ENCODE data around the gene NKIRAS2. TPM values are rescaled to one million over a fixed set of nuclear protein-coding genes. Genes with fewer than 3 reads are reported as not detected.
A peak's percentile ranks its signal among the peaks of the same experiment; 100 is the strongest.
"Not testable (repeated sequence)": the region's sequence is repeated elsewhere in the genome, so short reads cannot be mapped to it uniquely, and the experiment has no call there.

The NKIRAS2 gene
- total RNA-seq, 1 experiment from 2014 or later, result 55.0 TPM

- no peak for TF ChIP-seq CTCF (IDR thresholded peaks at IDR 0.05; ENCODE audit: insufficient read depth in 1 of 2, low read depth in 1 of 2, low read length in 1 of 2, severe bottlenecking in 1 of 2, unreplicated experiment in 1 of 2)
- ChIA-PET POLR2A (interaction anchor here (0.9 to 3.5 kb wide), 3 partner anchors 16 to 233 kb away, joined by 3 to 40 read pairs (median 27); partner anchors contain the start of genes CNP and JUP), CTCF (interaction anchor here (0.6 to 1.4 kb wide), 3 partner anchors 16 to 148 kb away, joined by 3 to 17 read pairs (median 6); no protein-coding TSS in a partner anchor)
- Histone ChIP-seq H3K4me1 (peaks cover 22% of the 10 kb centered on the region), H3K36me3 (ENCODE audit: control insufficient read depth, insufficient read depth, low read length) (0 out of 2 replicates have a peak, but pooled peaks cover 6% of the 10 kb centered on the region), H3K27me3 (replicated peaks; ENCODE audit: control insufficient read depth, insufficient read depth, low read length) (no peaks in the 10 kb centered on the region), H3K4me3 (ENCODE audit: low read depth, low read length) (no peak overlapping the region), H3K9me3 (no peaks in the 10 kb centered on the region)
- no peak for DNase-seq
- H3K36me3 Mint-ChIP-seq (ENCODE audit: insufficient read depth, unreplicated experiment), result peaks cover 59% of the 10 kb centered on the region
- H3K4me3 Mint-ChIP-seq (ENCODE audit: unreplicated experiment), result peak overlapping the region; percentile 88
- no TSS peak for BruUV-seq (replicated peaks)
- peaks cover 25% of the 10 kb centered on the region for H3K4me1 Mint-ChIP-seq (ENCODE audit: low read depth, unreplicated experiment)
- no peaks in the 10 kb centered on the region for H3K27me3 Mint-ChIP-seq (ENCODE audit: insufficient read depth, unreplicated experiment)
- H3K9me3 Mint-ChIP-seq (ENCODE audit: unreplicated experiment), result no peaks in the 10 kb centered on the region
- intact Hi-C loops (cut with micrococcal nuclease; ENCODE audit: unreplicated experiment), result loop anchor here (2.0 kb wide), 1 partner anchor 100 kb away; the partner anchor contains the start of gene ACLY
- no peak overlapping the region for H3K27ac Mint-ChIP-seq (ENCODE audit: unreplicated experiment)
Measured at GRCh38 chr17:42018988-42019387, 902 bp upstream of the NKIRAS2 start.

GRCh38 chr17:42020845-42021244 is 955 bp downstream of the NKIRAS2 start:
- BruUV-seq (replicated peaks), result not testable (repeated sequence)
- ChIA-PET POLR2A (interaction anchor here (0.6 to 1.3 kb wide), 3 partner anchors 39 to 332 kb away, joined by 3 to 6 read pairs (median 3); partner anchors contain the start of gene EIF1), CTCF (interaction anchor here (1.1 to 1.5 kb wide), 4 partner anchors 12 to 61 kb away, joined by 3 to 7 read pairs (median 4); partner anchors contain the start of gene CNP)

GRCh38 chr17:42023524-42024349 is 3.8 kb downstream of the NKIRAS2 start:
- no peak overlapping the region for H3K4me3 ChIP-seq (ENCODE audit: low read depth, low read length)
- peaks cover 24% of the 10 kb centered on the region for H3K4me1 ChIP-seq
- TF ChIP-seq CTCF (IDR thresholded peaks at IDR 0.05; ENCODE audit: insufficient read depth in 1 of 2, low read depth in 1 of 2, low read length in 1 of 2, severe bottlenecking in 1 of 2, unreplicated experiment in 1 of 2), result no peak
- POLR2A ChIA-PET, result interaction anchor here (1.6 kb wide), 1 partner anchor 93 kb away, joined by 4 read pairs; the partner anchor contains the start of gene ODAD4
- Mint-ChIP-seq H3K27me3 (ENCODE audit: insufficient read depth, unreplicated experiment) (no peaks in the 10 kb centered on the region), H3K36me3 (ENCODE audit: insufficient read depth, unreplicated experiment) (peaks cover 38% of the 10 kb centered on the region), H3K9me3 (ENCODE audit: unreplicated experiment) (no peaks in the 10 kb centered on the region), H3K4me1 (ENCODE audit: low read depth, unreplicated experiment) (peaks cover 39% of the 10 kb centered on the region), H3K4me3 (ENCODE audit: unreplicated experiment) (no peak overlapping the region), H3K27ac (ENCODE audit: unreplicated experiment) (peak overlapping the region; percentile 58)
- CTCF ChIA-PET, result interaction anchor here (0.6 to 1.5 kb wide), 3 partner anchors 77 to 494 kb away, joined by 3 to 5 read pairs (median 4); partner anchors contain the start of gene KAT2A
- 0 out of 2 replicates have a peak, but pooled peaks cover 4% of the 10 kb centered on the region for H3K36me3 ChIP-seq (ENCODE audit: control insufficient read depth, insufficient read depth, low read length)
- H3K27me3 ChIP-seq (replicated peaks; ENCODE audit: control insufficient read depth, insufficient read depth, low read length), result no peaks in the 10 kb centered on the region
- H3K9me3 ChIP-seq, result no peaks in the 10 kb centered on the region
- DNase-seq, result peak in 1 of 2 experiments; percentile 49
- no TSS peak for BruUV-seq (replicated peaks)
- intact Hi-C loops (cut with micrococcal nuclease; ENCODE audit: unreplicated experiment), result loop anchor here (2.0 kb wide), 3 partner anchors 39 to 77 kb away; no protein-coding TSS in a partner anchor

More at GRCh38 chr17:42020845-42021244, 955 bp downstream of the NKIRAS2 start:
- Histone ChIP-seq H3K4me1 (peaks cover 34% of the 10 kb centered on the region), H3K4me3 (ENCODE audit: low read depth, low read length) (peak overlapping the region; percentile 78)
- intact Hi-C loops (cut with micrococcal nuclease; ENCODE audit: unreplicated experiment); H3K9me3 ChIP-seq; H3K9me3 Mint-ChIP-seq (ENCODE audit: unreplicated experiment); H3K27me3 ChIP-seq (replicated peaks; ENCODE audit: control insufficient read depth, insufficient read depth, low read length); H3K36me3 ChIP-seq (ENCODE audit: control insufficient read depth, insufficient read depth, low read length); DNase-seq; H3K27me3 Mint-ChIP-seq (ENCODE audit: insufficient read depth, unreplicated experiment): not testable (repeated sequence)
- Mint-ChIP-seq H3K4me3 (ENCODE audit: unreplicated experiment) (peak overlapping the region; percentile 88), H3K36me3 (ENCODE audit: insufficient read depth, unreplicated experiment) (peaks cover 57% of the 10 kb centered on the region), H3K4me1 (ENCODE audit: low read depth, unreplicated experiment) (peaks cover 36% of the 10 kb centered on the region), H3K27ac (ENCODE audit: unreplicated experiment) (peak overlapping the region; percentile 91)

Measured in Caco-2 (cell line).